GM21737 (cell line): ENCODE measurements around the gene POP5.

Experiments
- ATAC-seq: cut with Tn5 transposase; IDR thresholded peaks from one replicate; pipeline ENCODE4 v1.9.1; 2021; ENCODE audit warnings: mild to moderate bottlenecking, moderate library complexity; ENCODE audit not compliant: unreplicated experiment

POP5 gene

DNA sequence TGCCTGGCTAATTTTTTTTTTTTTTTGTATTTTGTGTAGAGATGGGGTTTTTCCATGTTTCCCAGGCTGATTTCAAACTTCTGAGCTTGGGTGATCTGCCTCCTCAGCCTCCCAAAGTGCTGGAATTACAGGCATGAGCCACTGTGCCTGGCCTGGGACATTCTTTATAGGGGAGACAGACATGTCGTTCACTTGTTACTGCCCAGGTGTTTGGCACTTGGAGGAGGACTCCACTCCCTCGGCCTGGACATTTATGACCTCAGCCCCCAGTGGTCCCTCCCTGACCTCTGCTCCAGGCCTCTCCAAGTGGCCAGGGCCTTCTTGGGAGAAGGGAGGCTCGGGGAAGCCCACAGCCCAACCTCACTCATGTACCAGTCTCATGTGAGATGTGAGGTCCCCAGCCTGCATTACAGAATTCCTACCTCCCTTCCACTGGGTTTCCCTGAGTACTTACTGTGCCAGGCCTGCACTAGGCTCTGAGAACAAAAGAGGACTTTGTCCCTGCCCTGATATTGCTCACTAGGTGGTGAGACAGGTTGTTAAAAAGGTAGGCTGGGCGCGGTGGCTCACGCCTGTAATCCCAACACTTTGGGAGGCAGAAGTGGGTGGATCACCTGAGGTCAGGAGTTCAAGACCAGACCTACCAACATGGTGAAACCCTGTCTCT, 9.7 kb upstream of the POP5 start:
- ATAC-seq = no peak

DNA sequence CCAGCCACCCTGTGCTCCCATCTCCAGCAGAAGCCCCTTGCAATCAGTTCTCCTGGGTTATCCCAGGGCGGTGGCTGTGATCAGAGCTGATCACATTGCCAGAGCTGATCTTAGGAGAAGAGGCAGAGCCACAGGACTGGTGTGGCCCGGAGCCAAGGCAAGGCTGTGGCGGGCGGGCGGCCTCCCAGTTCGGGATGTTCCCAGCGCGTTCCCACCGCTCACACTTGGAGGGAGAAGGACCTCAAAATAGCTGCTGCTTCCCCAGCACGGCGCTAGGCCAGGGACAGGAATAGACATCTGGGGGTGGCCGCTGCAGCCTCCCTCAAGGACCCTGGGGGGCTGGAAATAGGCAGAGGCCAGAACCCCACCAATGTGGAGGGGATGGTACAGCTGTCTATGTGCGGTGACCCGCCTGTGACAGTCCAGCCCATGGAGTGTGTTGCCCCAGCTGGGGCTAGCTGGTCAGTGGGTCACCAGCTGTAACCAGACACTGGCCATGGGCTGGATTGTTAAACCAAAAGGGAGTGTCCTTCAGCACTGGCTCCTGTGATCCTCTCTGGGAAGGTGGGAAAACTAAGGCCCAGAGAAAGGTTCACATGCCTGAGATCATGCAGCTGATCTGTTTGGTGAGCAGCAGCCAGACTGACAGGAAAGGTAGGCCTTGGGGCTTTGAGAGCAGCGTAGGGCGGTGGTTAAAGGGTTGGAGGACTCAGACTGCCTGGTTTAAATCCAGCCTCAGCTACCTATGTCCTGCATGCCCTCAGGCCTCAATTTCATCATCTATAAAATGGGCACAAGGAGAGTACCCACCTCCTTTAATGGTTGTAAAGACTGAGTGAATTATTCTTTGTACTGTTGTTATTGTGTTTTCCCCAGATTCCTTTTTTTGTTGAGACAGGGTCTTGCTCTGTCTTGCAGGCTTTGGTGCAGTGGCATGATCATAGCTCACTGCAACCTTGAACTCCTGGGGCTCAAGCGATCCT, 8.0 kb upstream of the POP5 start:
- ATAC-seq = no peak

DNA sequence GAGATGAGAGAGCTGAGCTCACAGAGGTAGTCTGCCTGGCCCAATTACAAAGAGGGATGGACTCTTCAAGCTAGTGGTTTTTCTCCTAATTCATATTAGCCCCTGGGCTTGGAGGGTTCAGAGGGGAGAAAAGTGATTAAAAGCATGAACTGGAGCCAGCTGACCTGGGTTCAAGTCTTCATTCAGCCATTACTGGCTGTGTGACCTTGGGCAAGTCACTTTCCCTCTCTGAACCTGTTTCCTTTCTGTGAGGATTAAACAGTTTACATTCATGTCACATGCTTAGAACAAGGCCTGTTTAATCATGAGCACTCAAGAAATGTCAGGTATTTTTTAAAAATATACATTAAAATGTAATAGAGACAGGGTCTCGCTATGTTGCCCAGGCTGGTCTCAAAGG, 7.2 kb upstream of the POP5 start:
- no peak for ATAC-seq

DNA sequence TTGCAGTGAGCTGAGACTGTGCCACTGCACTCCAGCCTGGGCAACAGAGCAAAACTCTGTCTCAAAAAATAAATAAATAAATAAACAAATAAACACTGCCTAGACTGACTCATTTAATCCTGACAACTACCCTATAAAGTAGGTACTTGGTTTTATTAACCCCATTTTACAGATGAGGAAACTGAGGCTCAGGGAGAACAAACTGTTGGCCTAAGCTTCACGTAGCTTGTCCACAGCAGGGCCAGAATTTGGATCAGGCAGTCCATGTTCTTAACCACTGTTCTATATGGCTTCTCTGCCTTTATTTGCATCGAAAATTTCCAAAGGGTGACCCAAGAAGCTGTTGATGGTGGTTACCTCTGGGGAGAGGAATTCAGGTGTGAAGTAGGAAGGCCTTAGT, 5.7 kb upstream of the POP5 start:
- no peak for ATAC-seq

DNA sequence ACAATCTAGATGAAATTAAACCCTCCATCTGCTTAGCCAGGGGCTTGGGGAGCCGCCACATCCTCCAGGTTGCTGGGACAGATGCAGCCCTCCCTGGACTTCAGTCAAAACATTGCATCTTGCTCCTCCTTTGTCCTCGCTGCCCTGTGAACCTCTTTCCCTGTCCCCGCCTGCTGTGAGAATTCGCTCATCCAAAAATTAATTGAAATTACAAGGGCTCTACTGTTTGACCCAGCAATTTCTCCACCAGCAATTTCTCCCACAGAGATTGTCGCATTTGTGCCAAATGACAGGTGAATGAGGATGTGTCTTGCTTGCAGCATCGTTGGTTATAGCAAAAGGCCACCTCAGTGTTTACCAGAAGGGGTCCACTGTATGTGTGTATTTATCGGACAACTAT, 5.0 kb upstream of the POP5 start:
- no peak for ATAC-seq

DNA sequence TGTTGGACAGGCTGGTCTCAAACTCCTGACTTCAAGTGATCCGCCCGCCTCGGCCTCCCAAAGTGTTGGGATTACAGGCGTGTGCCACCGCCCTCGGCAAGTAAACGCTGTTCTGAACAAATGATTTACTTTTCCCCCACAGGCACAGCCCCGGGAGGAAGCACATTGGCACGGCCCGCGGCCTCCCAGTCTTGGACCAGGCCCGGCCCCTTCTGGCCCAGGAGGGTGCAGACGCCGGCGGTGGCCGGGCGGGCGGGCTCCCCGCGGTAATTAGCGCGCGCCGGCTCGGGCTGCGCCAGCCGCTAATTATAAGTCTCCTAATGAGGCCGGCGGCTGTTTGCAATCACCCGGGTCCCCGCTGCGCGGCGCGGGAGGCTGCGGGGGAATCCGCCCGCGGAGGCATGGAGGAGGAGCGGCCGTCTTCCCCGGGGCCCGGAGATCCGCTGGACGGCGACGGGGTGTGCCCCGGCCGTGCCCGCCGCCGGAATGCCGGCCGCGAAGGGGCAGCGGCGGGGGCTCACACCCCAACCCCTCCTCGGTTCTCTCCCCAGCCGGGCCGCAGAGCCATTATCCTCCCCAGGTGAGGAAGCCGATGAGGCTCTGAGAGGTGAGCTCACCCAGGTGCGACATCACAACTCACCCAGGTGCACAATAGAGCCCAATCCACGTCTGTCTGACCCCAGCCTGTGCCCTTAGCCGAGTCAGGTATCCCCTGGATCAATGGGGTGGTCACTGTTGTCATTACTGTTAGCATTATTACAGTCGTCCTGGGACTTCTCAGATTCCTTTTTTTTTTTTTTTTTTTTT, 3.3 kb upstream of the POP5 start:
- no peak for ATAC-seq

DNA sequence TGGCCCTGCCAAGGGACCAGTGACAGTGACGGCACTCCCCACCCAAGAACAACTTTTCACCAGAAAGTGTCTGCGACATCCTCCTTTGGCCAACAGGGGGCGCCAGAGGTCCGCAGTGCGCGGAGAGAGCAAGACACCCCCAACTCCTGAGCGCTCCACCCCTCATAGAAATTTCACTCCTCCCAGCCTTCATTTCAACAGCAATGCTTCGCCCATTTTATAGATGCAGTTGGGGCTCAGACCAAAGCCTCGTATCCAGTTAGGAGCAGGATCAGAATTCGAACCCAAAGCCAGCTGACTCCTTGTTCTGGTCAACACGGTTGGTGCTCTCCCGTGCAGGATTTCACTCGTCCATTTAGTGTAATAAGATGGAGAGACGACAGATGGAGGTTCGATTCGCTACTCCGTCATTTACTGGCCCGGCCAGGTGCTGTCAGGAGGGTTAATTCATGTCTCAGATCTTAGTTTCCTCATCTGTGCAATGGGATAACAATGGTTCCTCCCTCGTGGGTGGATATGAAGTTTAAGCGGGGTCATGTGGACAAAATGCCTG, 2.4 kb upstream of the POP5 start:
- no peak for ATAC-seq

DNA sequence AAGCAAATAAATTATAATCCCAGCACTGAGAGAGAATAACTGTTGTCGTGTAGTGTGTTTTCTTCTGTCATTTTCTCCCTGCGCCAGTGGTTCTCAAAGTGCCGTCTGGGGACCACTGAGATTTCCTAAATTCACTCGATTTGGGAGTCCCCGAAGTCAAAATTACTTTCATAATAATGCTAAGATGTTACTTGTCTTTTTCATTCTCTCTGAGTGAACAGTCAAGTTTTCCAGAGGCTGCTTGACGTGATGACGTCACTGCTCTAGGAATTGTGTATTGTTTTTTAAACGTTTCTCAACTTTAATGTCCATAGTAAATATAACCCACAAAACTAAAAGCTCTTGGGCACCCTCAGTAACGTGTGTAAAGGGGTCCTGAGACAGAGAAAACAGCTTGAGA, 796 bp upstream of the POP5 start:
- ATAC-seq = no peak

DNA sequence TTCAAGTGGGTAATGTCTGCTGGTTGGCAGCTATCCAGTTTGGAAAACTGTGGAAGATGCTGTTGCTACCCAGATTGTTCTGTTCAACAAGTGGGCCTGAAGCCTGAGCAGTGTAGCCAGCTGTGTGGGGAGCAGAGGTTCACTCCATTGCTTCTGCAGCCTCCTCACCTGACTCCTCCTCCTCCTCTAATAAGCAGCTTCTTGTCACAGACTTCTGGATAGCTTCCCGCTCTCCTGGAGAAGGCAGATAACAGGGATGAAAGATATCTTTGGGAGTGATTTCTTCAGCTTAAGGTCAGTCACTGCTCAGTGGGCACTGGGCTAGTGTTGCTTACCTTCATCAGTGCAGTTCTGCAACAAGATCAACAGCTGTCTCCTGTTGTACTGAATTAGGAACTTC, 2.0 kb downstream of the POP5 start:
- ATAC-seq = no peak

DNA sequence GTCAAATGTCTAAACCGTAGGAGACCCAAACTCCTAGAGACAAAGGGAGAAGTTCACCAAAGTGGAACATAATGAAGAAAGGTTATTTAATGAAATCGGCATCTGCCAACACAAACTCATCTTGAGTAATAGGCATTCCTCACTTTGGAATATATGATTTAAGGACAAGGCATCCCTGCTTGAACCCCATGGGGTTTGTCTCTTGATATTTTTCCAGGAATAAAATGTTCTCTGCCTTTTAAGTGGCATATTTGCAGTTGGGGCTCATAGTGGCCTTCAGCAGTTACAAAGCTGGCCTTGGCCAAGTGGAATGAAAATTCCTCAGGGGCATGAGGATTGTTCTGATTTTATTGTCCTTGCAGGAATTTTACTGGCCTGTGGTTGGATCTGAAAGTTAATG, 7.1 kb downstream of the POP5 start:
- ATAC-seq = no peak

DNA sequence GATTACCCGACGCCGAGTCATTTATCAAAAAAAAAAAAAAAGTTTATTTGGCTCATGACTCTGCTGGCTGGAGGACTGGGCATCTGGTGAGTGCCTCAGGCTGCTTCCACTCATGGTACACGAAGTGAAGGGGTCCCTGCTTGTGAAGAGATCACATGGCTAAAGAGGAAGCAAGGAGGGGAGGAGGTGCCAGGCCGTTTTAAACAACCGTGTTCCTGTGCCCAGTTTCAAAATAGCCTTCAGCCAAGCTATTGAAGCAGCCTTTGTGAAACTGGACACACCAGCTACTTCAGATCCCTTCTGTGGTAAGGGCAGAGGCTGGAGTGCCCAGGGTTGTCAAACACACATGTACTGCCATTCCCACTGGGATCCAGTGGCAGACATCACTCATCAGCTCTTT, 7.6 kb downstream of the POP5 start:
- ATAC-seq = no peak

DNA sequence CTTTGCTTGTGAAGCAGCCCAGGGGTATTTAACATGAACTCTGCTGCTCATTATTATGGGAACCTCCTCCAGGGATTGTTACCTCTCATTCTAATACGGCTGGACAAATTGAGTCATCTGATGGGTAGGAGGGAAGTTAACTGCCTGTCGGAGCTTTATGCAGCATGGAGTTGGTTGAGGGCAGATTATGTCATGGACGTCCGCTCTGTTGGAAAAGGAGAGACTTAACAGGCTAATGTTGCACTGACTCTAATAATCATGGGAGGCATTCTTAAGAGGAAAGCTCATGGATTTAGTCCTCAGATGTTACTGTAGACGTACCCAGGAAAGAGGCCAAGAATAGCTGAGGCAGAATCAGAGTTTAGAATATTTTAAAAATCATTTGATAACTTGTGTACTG, 9.9 kb downstream of the POP5 start:
- no peak for ATAC-seq

DNA sequence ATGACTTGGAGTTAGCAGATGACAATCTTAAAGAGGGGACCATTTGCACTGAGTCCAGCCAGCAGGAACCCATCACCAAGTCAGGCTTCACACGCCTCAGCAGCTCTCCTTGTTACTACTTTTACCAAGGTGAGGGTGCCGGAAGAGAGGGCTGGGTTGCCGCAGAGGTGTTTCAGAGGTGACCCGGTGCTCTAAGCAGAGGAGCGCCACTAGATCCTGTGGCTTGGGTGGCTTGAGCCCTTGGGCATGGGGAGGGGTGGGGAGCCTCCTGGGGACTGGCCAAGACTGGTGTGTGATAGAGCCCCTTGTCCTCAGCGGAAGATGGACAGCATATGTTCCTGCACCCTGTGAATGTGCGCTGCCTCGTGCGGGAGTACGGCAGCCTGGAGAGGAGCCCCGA, 17.7 kb downstream of the POP5 start:
- no peak for ATAC-seq

DNA sequence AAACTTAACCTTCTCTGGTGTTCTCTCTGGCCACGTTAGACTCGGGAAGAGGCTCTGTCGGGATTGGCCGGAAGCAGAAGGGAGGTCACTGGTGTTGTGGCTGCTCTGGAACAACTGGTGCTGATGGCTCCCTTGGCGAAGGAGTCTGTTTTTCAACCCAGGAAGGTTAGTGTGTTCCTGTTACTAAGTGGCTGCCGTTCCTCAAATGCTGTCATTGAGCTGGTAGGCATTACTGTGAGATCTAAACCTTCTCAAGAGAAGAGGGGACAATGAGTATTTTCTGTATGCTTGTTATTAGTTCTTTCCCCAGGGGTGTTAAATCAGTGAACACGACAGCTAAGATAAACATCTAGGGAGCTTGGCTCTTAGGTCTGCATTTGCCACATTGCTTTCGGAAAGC, 18.3 kb downstream of the POP5 start:
- ATAC-seq = no peak

DNA sequence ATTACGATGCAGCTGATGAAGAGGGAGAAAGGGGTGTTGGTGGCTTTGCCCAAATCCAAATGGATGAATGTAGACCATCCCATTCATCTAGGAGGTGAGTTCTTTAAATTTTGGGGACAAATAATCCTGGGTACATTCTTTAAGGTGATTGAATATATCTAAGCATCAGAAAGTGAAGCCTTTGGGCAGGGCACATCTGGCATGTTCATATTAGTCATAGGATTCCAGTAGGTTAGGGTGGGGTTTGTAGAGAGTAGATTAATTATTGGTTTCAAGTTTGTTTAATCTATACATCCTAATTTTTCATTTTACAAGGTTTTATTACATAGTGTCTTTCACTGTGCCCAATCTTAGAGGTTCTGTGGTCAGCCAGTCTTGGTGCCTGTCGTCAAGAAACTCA, 23.6 kb downstream of the POP5 start:
- no peak for ATAC-seq

DNA sequence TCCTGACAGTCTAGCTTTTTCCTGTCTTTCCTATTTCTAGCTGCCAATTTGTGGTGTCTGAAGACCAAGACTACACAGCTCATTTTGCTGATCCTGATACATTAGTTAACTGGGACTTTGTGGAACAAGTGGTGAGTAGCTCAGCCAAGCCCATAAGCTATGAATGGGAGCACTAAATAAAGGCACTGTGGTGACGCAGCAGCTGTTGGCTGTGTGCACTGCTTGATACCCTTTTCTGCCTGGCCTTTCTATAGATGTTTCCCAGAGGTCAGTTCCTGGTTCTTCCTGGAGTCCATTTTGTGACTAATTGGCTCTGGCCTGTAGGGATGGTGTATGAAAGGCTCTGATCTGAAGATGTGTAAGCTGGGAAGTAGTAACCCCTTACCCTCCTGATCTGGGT, 26.5 kb downstream of the POP5 start:
- ATAC-seq = no peak

DNA sequence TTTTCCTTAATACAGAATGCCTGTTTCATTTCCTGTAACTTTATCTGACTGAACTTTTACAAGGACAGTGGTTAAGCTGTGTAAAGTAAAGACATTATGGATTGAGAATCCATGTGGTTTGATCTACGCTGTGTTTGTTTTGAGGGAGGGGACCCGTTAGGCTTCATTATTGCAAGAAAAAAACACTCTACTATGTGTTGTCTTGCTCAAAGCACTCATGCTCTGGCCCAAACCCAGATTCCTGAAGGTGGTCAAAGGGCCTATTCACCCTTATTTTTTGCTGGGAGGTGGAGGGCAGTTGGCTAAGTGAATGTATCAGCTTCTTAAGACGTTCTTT, 35.2 kb downstream of the POP5 start:
- no peak for ATAC-seq

DNA sequence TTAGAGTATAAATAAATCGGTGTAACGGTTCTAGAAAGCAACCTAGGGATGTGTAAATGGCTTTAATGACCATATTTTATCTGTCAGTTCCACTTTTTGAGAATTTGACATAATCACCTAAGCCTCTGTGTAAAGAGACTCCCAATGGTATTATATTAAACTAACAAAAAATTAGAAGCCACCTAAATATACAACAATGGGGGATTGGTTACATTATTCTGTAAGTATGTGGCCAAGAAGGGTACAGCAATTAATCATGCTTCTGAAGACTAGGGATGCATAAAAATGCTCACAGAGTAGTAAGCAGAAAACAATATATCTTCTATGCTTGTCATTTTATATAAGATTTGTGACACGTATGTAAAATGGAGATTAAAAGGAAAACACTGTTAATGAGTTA, 36.5 kb downstream of the POP5 start:
- no peak for ATAC-seq

DNA sequence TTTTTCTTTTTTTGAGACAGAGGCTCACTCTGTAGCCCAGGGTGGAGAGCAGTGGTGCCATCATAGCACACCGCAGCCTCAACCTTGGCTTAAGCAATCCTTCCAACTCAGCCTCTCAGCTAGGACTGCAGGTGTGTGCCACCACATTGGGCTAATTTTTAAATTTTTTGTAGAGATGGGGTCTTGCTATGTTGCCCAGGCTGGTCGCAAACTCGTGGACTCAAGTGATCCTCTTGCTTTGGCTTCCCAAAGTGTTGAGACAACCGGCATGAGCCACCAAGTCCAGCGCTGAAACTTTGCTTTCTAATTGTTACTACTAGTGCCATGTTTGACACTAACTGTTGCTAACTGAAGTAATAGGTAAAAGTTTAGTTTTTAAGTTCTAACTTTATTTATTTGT, 39.0 kb downstream of the POP5 start:
- no peak for ATAC-seq

DNA sequence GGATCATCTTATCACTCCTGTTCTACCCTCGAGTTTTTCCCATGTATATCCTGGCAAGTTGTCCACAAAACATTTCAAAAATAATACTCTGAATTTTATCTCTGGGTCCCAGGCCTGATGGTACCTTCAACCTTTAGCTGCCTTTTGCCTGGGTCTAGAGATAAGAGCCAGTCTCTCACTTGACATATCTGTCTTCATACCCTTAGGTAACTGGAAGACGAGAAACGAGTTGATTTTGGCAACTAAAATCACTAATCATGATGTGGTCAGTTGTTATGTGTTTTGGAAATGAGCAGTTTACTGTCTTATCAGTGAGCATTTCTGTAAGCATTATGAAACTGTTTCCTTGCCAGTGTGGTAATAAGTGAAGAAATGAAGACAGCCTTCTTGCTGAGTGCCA, 40.8 kb downstream of the POP5 start:
- no peak for ATAC-seq

DNA sequence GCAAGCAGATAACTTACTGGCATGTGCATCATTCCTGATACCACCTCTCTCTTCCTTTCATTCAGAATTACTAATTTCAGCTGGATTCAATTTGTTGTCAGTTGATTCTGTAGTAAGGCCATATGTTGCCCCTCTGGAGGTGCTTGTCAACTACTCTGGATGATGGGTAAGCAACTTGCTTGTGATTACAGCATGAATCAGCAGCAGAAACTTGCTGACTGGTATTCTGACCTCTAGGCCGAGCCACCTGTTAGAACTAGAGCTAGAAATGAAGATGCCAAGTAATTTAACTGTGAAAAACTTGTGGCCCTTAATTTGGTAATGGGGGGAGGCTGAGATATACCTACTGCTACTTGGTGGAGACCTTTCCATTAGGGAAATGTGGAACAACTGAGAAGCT, 41.9 kb downstream of the POP5 start:
- ATAC-seq = no peak
